HuH-7.5 (cell line): ENCODE data around the gene RPA3.
A peak's percentile ranks its signal among the peaks of the same experiment; 100 is the strongest.

Source experiments
- DNase-seq: peaks from one replicate; pipeline ENCODE4 v3.0.0; 2011; ENCODE audit warnings: low spot score

The RPA3 gene

GRCh38 chr7:7607010-7607409, 111.4 kb downstream of the RPA3 start:
- no peak for DNase-seq

GRCh38 chr7:7596176-7596575, 122.2 kb downstream of the RPA3 start:
- no peak for DNase-seq

GRCh38 chr7:7595451-7595850, 123.0 kb downstream of the RPA3 start:
- peak; percentile 28 for DNase-seq
